Retinal pigment epithelial cell (primary cell): ENCODE measurements around the gene LZTS2.

Source experiments
- DNase-seq: peaks from one replicate; pipeline ENCODE4 v3.0.0-alpha.2; 2010; ENCODE audit warnings: low read depth
- H3K4me3 ChIP-seq: 2 replicates; pipeline ENCODE4 v1.5.1; 2011; ENCODE audit warnings: mild to moderate bottlenecking, low read length, control low read depth, moderate library complexity
- CTCF ChIP-seq: conservative IDR thresholded peaks from 2 replicates; pipeline ENCODE4 v1.5.1; 2011; ENCODE audit warnings: low read depth, low read length, control low read depth, inconsistent platforms

Gene LZTS2

GRCh38 chr10:101011517-101012423 is 12.2 kb downstream of the LZTS2 start:
- DNase-seq = no peak
- peak; percentile 75 for TF ChIP-seq CTCF
- H3K4me3 ChIP-seq = no peak overlapping the region

- no peak overlapping the region for H3K4me3 ChIP-seq
- no peak for DNase-seq
- peak; percentile 71 for TF ChIP-seq CTCF
Observed at GRCh38 chr10:101012525-101013364, 13.1 kb downstream of the LZTS2 start.

- TF ChIP-seq CTCF = no peak
- H3K4me3 ChIP-seq = no peak overlapping the region
- DNase-seq = no peak
Observed at GRCh38 chr10:101013365-101013825, 13.8 kb downstream of the LZTS2 start.

GRCh38 chr10:101014230-101014884 is 14.7 kb downstream of the LZTS2 start:
- TF ChIP-seq CTCF = peak; percentile 98
- DNase-seq = no peak
- H3K4me3 ChIP-seq = no peak overlapping the region

GRCh38 chr10:101014966-101015581 is 15.5 kb downstream of the LZTS2 start:
- no peak overlapping the region for H3K4me3 ChIP-seq
- no peak for DNase-seq
- no peak for TF ChIP-seq CTCF

- no peak overlapping the region for H3K4me3 ChIP-seq
- no peak for DNase-seq
- TF ChIP-seq CTCF = no peak
Observed at GRCh38 chr10:101015582-101015973, 16.0 kb downstream of the LZTS2 start.
